AG08395 (cell line): ENCODE results near the gene ANO4.
"Not testable (repeated sequence)": the region's sequence is repeated elsewhere in the genome, so short reads cannot be mapped to it uniquely, and the experiment has no call there.

Source experiments
- DNase-seq: peaks from one replicate; pipeline ENCODE4 v3.0.0; 2012; ENCODE audit warnings: mixed read lengths, low spot score

The ANO4 gene

GRCh38 chr12:101089271-101089670 is 294.7 kb downstream of the ANO4 start:
- no peak for DNase-seq

DNA sequence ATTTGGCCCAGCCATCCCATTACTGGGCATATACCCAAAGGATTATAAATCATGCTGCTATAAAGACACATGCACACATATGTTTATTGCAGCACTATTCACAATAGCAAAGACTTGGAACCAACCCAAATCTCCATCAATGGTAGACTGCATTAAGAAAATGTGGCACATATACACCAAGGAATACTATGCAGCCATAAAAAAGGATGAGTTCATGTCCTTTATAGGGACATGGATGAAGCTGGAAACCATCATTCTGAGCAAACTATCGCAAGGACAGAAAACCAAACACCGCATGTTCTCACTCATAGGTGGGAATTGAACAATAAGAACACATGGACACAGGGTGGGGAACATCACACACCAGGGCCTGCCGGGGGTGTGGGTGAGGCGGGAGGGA is 295.6 kb downstream of the ANO4 start:
- not testable (repeated sequence) for DNase-seq

GRCh38 chr12:101097829-101098580 is 303.4 kb downstream of the ANO4 start:
- DNase-seq, result no peak

DNA sequence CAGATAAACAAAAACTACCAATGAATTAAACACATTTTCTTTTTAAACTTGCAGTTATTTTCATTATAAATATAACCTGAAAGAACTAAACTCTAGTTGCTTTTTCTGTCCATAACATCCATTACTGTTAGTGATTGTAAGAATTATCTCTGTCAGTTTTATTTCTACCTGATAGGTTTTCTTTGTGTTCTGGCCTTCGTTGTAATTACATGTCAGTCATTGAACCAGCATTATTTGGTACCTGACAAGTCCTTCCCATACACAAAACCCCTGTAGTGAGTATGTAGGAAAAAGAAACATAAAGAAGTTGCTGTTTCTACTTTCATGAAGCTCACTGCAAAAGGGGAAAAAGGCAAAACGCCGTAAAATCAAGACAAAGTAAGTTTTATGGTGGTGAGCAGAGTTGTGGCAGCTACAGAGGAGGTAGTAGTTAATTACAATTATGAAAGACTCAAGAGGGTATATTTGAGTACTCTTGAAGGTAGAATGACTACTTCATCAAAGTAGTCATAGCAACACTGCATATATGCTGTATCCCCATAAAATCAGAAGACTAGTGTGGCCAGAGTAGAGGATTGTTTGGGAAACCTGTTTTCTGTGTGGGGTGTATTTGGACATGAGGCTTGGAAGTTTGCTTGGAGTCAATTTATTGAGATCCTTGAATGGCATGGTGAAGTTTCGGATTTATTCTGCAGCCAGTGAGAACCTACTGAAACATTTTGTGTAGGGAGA is 312.6 kb downstream of the ANO4 start:
- no peak for DNase-seq

DNA sequence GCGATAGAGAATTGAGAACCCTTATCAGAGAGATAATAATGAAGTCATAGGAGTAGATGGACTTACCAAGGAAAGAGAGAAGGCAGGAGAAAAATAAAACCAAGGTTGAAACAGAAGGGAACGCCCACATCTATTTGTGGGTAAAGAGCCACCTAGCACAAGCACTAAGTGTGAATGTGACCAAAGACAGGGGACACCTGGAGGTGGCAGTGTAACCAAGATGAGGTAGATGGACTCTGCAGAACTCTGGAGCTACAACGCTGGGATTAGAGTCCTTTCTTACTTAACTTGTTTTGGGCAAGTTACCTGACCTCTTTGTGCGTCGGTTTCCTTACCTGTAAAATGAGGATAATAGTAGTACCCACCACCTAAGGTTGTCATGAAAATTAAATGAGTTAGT is 313.6 kb downstream of the ANO4 start:
- no peak for DNase-seq

DNA sequence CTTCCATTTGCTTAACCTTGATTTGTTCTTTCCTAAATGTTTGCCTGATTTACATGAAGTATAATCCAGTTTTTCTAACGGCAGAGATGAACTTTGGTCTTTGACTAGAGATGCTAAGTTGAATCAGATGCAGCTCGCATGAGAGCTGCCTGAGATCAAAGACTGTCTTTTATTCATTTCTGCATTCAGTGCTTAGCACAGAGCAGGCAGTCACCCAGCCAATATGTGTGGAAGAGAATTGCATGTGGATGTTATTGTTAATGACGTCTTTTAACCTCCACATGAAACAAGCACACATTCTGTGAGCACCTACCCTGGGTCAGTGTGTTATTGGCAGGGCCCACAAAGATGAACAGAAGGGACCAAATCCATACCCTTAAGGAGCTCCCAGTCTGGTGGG is 316.3 kb downstream of the ANO4 start:
- no peak for DNase-seq

DNA sequence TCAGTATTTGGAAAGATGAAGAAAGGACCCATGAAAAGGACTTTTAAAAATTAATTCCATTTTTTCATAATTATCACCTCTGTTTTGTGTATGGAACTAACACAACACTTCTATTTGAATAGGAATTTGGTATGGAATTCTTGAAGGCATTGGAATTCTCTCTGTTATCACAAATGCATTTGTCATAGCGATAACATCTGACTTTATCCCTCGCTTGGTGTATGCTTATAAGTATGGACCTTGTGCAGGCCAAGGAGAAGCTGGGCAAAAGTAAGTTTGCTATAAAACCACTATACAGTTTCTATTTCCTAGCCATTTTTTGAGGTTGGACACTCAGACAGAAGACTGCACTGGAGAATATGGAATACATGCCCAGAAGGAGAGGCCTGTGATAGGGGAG is 316.9 kb downstream of the ANO4 start:
- DNase-seq, result no peak

- no peak for DNase-seq
Measured at GRCh38 chr12:101115326-101115725, 320.8 kb downstream of the ANO4 start.

- no peak for DNase-seq
Measured at GRCh38 chr12:101116911-101117310, 322.3 kb downstream of the ANO4 start.

GRCh38 chr12:101117842-101118241 is 323.3 kb downstream of the ANO4 start:
- DNase-seq, result no peak

DNA sequence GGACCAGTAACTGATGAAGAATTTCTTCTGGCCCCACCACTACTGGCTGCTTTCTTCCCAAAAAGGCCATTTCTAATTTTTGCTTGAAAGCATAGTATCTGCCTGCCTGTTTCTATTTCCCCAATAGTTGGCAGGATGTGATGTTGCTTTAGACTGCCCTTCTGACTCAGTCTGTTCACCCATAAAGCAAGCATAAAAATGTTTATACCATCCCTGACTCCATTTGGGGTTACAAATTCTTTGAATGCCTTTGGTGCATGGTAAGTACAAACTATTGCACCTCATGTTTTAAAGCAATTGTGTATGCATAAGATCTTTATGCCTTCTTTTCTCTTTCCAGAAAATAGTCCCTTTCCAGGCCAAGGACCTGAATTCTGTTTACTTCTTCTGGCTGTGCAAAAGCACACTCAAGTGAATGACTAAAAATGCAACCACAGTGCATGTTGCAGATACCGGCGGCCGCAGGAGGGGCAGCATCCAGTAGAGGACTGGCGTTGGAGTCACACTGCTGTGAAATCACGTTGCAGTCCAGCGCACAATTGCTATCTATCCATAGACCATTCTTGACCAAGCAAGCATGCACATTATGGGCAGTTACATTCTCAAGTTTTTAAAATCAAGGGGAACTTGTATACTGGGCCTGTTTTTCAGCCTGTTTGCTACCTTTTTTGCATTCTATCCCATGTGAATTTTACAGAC is 333.1 kb downstream of the ANO4 start:
- DNase-seq, result peak; percentile 59

- not testable (repeated sequence) for DNase-seq
Measured at GRCh38 chr12:101145777-101146431, 351.3 kb downstream of the ANO4 start.

- no peak for DNase-seq
Measured at GRCh38 chr12:101165319-101165718, 370.7 kb downstream of the ANO4 start.

DNA sequence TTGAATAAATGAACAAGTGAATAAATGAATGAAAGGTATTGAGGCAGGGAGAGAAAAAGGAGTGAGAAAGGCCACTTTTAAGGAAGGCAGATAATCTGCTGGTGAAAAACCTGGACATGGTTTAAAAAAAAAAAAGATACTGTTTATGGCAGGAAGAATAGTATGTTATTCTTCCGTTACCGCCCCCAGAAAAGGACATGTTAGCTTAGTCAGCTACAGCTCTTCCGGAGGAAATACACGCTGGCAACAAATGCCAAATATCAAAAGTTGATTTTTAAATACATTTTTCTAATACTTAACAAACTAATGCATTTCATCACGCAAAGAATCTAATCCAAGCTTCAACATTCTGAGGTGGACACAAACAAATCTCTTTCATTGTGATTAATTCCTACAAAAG is 372.3 kb downstream of the ANO4 start:
- no peak for DNase-seq

- DNase-seq, result no peak
Measured at GRCh38 chr12:101168001-101168400, 373.4 kb downstream of the ANO4 start.

GRCh38 chr12:101172316-101172715 is 377.7 kb downstream of the ANO4 start:
- peak; percentile 26 for DNase-seq

DNA sequence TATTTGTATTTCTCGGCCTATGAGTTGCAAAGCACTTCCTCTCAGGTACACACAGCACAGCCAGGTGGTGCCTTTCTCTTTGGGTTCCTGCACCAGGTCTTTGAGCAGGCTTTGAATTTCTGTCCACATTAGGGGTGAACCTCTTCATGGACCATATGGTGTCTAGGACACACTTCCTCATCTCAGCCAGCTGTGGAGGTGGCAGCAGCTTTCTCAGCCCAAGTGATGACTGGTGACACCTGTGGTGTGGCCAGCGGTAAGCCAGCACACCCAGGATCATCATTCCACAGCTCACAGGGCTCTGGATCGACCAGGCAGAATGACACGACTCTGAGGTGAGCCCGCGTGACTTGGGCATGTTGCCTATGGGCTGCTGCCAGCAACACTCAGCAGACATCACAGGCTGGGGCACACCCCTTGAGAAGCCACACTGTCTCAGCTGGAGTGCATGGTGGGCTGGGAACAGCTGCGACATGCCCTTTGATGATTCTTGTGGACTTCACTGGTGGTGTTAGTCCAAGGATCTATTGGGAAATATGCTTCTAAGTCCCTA is 378.7 kb downstream of the ANO4 start:
- no peak for DNase-seq

DNA sequence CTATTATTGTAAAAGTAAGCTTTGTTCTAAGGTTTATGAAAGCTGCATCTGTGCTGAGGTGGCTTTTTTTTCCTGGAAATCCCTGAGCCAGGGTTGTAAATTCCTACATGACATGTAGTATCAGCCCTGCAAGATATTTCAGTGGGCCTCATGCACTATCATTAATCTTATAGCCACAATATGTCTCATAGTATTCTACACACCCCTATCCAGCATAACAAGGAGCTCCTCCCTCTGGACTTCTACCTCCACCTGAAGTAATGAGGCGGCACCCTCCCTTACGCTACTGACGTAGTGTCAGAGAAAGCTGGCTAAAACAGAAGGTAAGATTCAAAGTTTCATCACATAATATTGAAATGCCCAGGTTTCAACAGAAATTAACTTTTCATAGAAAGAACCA is 380.0 kb downstream of the ANO4 start:
- no peak for DNase-seq
